Urothelium cell line (cell line): ENCODE results near the gene PCBP3.
A peak's percentile ranks its signal among the peaks of the same experiment; 100 is the strongest.

Source experiments
- DNase-seq: peaks from one replicate; pipeline ENCODE4 v3.0.0; 2011; ENCODE audit warnings: low spot score, mixed read lengths
- FAIRE-seq: peaks from 2 replicates; lab custom pipeline; 2011; peaks lifted over from hg19 to GRCh38; lab: Jason Lieb, UNC

Gene PCBP3

DNA sequence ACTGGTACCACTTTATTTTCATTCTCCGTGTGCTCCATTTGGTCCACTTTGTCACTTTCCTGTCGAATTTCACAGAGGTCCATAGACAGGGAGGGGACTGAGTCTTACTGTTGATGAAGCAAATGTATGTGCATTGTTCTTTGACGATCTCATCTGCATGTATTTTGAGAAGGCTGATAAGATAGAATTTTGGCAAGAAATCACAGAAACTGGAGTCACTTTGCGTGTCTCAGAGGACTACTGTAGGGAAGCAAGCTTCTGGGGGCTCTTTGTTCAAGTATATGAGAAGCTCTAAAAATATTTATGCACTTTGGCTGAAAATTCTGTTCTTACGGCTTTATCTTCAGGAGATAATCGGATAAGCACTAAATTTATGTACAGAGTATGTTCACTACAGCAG is 78.1 kb downstream of the PCBP3 start:
- no peak for FAIRE-seq
- DNase-seq: no peak

DNA sequence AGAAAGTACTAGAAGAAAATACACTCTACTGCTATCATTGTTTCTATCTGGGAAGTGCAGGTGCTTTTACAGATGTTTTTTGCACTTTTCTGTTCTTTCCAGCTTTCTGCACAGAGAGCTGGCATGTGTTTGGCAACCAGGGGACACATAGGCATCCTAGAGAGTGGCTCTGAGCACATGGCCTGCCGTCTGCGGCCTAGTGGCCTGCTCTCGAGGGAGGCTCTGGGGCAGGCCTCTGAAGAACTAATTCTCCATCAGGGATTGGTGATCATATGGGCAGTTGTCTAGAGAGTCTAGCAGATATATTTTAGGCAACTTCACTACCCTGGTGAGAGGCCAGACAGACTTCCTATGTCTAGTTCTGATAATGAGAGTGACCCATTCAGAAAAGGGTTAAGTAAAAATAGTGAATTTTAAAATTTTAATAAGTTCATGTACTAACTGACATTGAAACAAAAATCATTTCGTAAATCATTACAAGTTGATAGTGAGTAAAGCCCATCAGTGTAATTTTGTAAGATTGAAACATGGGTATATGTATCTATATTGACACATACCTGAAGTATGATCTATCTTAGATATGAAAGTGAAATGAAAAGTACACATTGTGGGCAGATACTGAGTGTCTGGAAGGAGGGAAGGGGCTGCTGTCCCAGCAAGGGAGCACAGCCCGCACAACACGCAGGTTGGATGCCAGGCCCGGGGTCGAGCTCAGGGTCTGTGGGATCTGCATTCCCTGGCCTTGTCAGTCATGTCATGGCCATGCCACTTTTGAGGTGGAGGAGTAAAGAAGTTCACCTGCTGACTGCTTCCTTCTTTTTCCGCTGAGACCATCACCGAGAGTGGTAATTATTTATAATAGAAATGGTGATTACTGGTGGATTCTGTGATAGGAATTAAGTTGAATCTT is 79.8 kb downstream of the PCBP3 start:
- FAIRE-seq (no peak), DNase-seq (no peak)

DNA sequence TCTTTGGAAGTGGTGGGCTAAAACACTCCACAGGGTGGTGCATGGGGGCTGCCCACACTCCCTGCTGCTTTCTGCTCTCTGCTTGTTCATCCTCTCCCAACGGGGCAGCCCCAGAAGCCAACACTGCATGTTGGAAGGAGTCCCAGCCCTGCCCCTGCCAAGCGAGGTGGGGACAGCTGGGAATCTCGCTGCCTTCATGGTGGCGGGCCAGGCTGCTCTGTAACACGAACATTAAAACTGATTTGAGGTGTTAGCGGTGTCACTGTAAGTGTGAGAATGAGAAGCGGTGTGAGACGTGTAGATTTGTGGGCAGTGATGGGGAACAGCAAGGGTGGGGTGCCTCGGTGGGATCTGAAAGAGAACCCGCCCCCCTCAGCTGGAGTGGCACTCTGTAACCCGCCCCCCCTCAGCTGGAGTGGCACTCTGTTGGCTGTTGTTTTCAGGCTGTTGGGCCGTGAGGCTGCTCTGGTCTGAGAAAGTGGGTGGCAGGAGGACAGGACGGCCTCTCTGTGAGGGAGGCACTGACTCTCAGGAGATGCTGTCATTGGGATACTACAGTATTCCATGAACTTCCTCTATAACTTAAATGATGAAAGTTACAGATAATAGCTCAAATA is 80.9 kb downstream of the PCBP3 start:
- DNase-seq (no peak), FAIRE-seq (no peak)

DNA sequence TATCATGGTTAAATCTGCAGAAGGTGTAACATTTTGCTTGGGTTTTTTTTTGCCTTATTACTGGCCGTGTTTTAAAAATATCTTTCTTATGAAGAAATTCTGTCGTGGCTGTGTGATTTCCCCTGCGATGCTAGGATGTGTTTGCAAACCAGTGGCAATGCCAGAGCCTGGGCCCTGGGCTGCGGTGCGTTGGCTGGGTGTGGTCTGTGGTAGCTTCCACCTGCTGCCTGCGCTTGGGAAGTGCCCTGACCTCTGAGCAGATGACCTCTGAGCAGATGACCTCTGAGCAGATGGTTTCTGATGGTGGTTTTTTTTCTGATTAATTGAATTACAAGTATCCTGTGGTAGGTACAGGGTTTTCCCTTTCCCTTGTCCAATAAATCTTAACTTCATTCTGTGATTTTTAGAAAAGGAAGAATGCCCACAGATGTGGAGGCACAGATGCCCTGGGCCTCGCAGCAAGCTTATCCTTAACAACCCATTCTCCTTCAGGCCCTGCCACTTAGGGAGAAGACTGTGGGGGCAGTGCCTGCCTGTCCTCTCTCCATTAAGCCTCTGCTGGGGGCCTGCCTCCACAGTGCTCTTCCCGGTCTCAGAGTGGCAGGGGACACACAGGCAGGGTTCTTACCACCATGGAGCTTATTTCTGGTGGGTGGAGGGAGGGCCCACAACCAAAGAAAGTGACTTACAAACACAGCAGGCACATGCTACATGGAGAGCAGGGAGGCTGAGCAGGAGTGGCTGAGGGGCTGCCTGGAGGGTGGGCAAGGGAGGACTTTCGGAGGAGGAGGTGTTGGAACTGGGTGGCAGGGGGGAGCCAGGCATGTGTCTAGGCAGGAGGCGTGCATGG is 81.7 kb downstream of the PCBP3 start:
- FAIRE-seq: no peak

DNA sequence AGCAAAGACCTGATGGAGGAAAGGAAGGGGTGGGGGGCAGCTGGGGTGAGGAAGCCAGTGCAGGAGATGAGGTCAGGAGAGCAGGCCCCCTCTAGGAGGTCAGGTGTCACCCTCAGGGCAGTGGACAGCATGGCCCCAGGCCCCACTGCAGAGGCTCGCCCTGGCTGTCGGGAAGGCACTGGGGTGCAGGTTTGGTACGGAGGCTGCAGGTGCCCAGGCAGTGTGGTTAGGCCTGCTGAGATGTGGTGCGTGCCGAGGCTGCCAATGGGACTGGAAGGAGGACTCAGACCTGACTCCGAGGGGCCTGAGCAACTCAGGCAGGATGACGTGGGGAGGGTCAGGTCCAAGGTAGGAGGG is 82.3 kb downstream of the PCBP3 start:
- DNase-seq: no peak
- FAIRE-seq: no peak

More for the DNA sequence above, 81.7 kb downstream of the PCBP3 start:
- DNase-seq: no peak

DNA sequence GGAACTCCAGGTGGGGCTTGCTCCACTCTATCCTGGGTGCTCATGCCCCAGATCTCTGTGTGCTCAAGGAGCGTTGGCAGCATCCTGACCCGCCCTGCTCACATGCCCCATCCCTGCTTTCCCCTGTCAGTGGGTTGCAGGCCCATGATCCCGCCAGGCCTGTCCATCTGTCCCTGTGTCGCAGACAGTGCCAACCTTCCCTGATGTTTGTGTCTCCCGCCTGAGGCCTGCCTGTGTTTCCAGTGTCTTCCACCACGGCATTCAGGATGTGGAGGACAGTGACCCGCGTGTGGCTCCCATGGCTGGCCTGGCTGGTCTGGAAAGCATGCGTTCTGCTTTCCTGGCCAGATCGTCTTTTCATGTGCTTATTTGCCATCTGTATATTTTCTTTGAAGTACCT is 82.9 kb downstream of the PCBP3 start:
- DNase-seq (no peak), FAIRE-seq (no peak)

DNA sequence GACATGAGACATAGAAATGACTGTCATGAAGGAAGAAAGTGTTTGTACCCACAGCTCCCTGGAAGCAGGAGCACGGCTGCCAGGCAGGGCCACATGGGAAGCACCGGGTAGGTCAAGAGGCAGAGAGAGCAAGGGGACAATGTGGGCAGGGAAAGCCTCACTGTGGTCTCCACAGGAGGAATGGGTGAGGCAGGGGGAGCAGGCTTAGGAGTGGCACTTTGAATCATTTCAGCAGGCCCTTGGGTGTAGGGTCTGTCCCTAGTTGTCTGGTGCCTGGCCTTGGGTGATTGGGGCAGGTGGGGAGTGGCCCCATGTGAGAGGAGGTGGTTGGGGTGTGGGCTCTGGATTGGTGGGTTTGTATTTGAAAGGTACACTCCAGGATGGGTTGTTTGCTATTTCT is 83.9 kb downstream of the PCBP3 start:
- FAIRE-seq (no peak), DNase-seq (no peak)

DNA sequence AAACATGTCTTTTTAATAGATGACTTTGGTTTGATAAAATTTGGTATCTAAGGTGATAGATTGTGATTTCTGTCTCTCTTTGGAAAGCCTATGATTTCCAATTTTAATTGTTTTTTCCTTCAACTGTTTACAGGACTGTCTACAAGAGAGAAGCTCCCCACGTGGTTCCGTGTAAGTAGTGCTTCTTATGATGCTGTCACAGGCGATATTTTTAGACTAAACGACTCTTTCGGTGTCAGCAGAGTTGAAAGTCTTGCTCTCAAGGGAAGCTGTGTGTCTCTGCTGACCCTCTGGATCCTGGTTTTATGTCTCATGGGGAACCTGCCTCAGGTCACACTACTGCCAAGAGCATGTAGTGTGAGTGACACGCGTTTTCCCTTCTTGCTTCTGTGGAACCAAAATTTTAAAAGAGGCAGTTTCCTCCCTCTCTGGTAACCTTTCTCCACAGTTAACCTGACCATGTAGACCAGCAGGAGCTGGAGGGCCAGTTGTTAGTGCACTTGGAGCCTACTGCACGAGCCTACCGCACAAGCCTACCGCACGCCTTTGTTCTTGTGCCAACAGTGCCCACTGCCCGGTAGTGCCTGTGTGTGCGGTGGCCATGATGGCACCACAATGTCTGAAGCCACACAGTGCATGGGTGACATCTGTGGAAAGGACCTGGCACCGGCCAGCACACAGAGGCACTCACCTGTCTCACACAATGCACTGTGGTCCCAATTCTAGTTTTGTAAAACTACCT is 91.9 kb downstream of the PCBP3 start:
- DNase-seq: no peak
- no peak for FAIRE-seq

DNA sequence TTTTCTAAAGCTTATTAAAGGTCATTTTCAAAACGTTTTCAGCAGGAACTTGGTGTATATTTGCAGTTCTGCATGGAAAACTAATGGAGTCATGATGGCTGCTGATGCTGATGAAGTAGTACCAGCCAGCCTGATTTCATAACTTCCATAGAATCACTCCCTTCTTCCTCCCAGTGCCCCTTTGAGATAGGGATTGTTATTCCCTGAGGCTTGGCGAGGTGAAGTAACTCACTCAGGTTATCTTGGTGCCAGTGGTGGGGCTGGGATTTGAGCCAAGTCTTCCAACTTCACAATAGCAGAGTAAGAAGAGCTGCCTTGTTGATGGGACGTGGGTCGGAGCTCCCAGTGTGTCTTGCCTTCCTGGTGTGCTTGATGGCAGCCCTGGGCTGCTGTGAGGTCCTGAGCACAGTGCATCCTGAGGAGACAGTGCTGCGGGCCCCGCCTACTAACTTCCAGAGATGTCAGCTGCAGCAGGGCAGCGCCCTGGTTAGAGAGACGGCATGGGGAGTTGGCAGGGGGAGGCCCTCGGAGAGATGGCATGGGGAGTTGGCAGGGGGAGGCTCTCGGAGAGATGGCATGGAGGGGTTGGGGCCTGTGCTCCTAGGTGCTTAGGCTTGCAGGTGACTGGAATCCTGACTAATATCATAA is 92.6 kb downstream of the PCBP3 start:
- no peak for FAIRE-seq

DNA sequence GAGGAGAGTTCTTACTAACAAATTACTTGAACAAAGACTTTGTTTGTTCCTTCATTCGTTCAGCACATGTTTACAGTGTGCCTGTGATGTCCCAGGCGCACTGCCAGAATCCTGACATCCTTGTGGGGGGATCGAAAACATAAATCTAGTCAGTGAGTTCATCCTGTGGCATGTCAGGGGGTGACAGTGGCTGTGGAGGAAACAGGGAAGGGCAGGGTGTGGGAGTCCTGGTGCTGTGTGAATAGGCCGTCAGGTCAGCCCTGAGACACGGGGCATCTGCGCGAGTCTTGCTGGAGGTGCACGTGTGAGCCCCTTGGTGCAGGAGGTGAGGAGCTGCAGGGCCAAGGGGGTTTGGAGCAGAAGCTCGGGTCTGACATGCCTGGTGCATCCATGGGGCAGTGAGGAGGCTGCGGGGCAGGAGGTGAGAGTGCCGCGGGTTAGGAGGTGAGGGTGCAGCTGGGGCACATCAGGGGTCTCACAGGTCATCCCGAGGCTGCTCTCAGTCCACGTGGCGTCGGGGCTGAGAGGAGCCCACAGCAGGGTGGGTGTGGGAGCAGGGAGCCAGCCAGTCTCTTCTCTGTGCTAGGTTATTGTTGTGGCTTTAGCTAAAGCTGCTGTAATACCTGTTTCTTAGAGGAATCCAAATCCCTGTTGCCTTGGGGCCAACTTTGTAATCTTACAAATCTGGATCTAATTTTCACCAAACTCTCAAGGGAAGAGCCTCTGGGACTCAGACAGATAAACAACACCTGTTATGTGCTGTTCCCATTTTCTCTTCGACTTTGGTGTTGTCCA is 93.4 kb downstream of the PCBP3 start:
- FAIRE-seq (peak; percentile 23), DNase-seq (no peak)

More for the DNA sequence above, 92.6 kb downstream of the PCBP3 start:
- no peak for DNase-seq

DNA sequence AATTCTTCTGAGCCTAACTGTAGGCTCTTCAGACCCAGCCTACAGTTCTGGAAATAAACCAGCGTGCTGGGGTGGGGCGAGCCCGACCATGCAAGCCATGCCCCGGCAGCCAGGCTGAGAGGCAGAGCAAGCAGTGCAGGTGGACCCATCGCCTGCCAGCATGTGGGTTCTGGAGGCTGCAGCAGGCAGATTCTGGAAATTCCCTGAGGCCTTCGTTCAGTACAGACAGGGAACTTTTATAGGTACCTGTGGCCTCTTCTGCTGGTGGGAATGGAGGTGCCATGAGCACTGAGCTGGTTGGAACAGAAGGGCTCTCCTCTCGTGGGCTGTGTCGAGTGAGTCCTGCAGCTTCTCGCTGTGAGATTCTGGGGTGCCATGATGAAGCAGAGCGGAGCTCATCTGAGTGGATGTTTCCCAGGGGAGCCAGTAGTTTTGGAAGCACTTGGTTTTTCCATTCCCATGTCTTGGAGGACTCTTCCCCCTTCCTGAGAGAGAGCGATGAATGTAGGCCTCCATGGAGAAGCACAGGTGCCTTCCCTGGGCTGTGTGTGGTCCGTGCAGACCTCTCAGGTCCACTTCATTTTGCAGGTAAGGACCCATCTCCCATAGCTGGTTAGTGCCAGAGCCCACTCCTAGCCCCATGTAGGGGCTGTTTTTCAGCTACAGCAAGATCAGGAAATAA is 94.1 kb downstream of the PCBP3 start:
- DNase-seq: no peak
- no peak for FAIRE-seq

DNA sequence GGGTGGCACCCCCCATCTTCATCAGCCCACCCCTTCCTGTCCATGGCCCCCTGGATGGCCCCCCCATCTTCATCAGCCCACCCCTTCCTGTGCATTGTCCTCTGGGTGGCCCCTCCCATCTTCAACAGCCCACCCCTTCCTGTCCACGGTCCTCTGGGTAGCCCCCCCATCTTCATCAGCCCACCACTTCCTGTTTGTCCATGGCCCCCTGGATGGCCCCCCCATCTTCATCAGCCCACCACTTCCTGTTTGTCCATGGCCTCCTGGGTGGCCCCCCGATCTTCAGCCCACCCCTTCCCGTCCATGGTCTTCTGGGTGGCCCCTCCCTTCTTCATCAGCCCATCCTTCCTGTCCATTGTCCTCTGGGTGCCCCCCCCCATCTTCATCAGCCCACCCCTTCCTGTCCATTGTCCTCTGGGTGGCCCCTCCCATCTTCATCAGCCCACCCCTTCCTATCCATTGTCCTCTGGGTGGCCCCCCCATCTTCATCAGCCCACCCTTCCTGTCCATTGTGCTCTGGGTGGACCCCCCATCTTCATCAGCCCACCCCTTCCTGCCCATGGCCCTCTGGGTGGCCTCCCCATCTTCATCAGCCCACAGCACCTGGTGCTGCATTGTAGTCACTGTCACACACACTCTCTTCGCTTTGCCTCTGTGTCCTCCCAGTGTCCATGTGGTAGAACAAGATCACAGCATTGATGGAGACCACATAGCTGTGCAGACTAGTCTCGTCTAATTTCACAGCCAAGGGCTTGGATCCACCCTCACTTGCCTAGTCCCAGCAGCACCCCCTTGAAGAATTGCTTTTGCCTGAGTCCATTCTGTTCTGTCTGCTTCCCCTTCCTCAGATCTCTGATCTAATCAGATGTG is 95.9 kb downstream of the PCBP3 start:
- peak; percentile 35 for FAIRE-seq
- DNase-seq: no peak

DNA sequence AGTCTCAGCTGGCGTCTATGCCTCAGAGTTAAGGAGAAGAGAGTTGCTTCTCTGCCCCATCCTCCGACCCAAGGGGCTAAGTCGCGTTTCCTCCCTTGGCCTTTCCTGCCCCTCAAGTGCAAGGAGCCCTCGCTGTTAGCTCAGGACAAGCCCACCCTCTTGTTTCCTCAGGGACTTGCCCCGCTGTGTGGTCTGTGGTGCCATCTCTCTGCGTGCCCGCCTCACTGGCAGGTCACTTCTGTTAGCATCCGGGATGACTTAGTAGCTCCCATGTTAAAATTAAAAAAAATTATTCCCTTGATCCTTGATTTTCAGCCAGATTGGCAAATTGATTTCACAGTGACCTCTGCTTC is 96.5 kb downstream of the PCBP3 start:
- DNase-seq (no peak), FAIRE-seq (no peak)

DNA sequence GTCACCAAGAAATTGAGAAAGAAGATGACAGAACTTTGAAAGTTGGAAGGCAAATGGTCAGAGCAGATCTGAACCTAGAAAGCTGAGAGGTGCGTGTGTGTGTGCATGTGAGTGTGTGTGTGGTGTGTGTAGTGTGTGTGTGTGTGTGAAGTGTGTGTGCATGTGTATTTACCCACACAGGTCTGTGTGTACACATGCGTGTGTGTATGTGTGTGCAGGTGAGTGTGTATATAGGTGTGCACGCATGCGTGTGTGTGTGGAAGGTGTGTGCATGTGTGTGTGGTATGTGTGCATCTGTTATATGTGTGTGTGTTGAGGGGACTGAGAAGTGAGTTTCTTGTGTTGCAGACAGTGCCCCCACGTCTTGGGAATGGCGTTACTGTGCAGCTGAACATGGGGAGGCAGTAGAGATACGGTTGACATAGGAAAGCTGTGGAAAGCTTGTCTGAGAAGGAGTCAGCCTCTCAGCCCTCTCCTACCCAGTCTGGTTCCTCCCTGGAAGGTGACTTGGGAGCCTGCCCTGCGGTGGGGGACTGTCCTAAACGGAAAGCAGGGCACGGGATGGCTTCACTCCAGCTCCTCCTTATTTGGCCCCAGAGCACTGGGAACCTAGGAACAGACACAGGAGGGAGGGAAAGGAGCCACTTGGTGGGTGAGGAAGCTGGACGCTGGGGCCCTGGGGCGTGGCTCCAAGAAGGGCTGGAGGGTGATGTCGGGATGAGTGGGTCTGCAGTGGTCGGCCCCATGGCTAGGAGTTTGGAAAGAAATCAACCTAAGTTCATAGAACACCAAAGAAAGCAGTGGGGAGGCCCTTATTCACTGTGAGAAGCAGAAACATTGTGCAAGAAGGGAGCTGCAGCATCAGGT is 97.2 kb downstream of the PCBP3 start:
- DNase-seq: no peak
- FAIRE-seq: peak; percentile 89

DNA sequence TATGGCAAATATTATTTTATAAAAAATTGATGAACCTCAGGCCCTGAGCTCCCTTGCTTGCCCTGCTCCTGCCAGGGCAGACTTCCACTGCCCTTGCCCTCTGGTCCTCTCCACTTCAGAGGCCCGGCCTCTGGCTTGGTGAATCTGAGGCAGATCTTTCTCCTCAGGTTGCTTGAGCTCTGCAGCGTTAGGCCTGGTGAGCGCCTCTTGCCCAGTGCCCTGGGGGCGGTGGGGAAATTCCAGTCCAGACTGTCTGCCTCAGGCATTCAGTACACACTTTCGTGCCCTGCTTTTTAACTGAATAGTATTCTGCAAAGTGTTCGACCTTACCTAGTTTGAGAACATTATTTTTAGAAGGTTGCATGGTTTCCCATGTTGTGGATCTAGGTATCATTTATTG is 98.2 kb downstream of the PCBP3 start:
- FAIRE-seq (no peak), DNase-seq (no peak)

DNA sequence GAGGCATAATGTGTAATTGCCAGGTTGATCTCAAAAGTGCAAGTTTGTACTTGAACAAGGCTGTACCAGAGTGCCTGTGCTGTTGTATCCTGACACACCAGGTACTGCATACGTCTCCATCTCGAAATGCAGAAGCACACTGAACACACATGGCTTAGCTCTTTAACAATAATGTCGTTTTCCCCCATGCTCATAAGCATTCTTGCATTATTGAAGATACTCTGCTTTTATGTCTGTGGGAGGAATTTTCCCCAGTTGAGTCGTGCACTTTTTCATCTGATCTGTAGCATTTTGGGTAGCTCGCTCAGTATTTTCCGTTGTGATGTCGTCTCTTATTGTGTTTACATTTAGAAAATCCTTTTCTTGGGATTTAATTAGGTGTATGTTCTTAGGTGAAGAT is 98.7 kb downstream of the PCBP3 start:
- FAIRE-seq (no peak), DNase-seq (no peak)

DNA sequence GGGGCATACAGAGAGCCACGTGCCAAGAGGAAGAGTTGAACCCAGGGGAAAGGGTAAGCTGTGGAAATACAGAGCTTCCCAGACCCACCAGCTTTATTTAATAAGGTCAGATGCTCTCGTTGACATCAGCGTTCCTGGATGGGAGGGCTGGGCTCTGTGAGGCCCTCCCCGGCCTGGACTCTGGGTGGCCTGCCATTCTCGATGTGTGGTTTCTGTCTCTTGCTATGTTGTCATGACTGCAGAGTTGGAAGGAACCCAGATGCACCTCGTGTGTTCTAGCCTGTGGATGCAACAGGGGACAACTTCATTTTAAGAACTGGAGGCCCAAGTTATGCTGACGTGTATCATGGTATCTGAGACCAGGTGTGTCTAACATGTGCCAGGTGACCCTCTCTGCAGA is 101.7 kb downstream of the PCBP3 start:
- DNase-seq (no peak), FAIRE-seq (no peak)
